ENCODE measurements around the gene WDHD1.

GRCh38 chr14:54918427-54918826 lies 108.5 kb downstream of the WDHD1 start:
- TF ChIP-seq CTCF (optimal IDR thresholded peaks at IDR 0.05 in 1 of 3, IDR thresholded peaks at IDR 0.05 in 1 of 3, conservative IDR thresholded peaks at IDR 0.05 in 1 of 3; ENCODE audit: extremely low read depth in 1 of 3, insufficient read depth in 2 of 3, low read length in 3 of 3) (no peak), EZH2 (IDR thresholded peaks at IDR 0.05; ENCODE audit: low read length) (no peak)
